Cardiac septum (tissue), 1 donor: ENCODE data around the gene SP140. TPM values are rescaled to one million over a fixed set of nuclear protein-coding genes. Genes with fewer than 3 reads are reported as not detected.
"Not testable (repeated sequence)": the region's sequence is repeated elsewhere in the genome, so short reads cannot be mapped to it uniquely, and the experiment has no call there.

Experiments
- DNase-seq: peaks from one replicate; pipeline ENCODE4 v3.0.0-alpha.2; 2020; ENCODE audit warnings: low spot score
- intact Hi-C: fragments of 100-400 bp; cut with DNase I; formaldehyde crosslinking; loops from one replicate; pipeline ENCODE4 v1.14.0; 2022
- total RNA-seq: library from RNA; stranded (reverse); fragmentation: NEBNext Ultra II Directional; extraction: Animal tissue kit (Norgen Biotek cat#: 25700); gene quantifications from one replicate; pipeline ENCODE4 v1.2.1, GENCODE V29; 2021
- donor health status: DM: no; HTN: no; CAD: no.

Gene SP140
- total RNA-seq, 1 donor from 2014 or later, result 0.57 TPM

GRCh38 chr2:230321031-230321430, 95.5 kb downstream of the SP140 start:
- DNase-seq, result no peak
- intact Hi-C loops, result no loop called here

- DNase-seq, result no peak
- intact Hi-C loops, result no loop called here
Measured at GRCh38 chr2:230322561-230323384, 97.2 kb downstream of the SP140 start.

- intact Hi-C loops, result no loop called here
- no peak for DNase-seq
Measured at GRCh38 chr2:230323385-230324106, 98.0 kb downstream of the SP140 start.

GRCh38 chr2:230324503-230324902, 99.0 kb downstream of the SP140 start:
- DNase-seq, result no peak
- intact Hi-C loops, result no loop called here

GRCh38 chr2:230325316-230326243, 100.0 kb downstream of the SP140 start:
- DNase-seq, result no peak

GRCh38 chr2:230326453-230327417, 101.2 kb downstream of the SP140 start, which contains the start of gene SP140L:
Gene SP140L, plus strand, starts transcription at chr2:230327193. Its CDS starts 77 bp downstream, at chr2:230327270.
- DNase-seq, result peak; percentile 92
- intact Hi-C loops, result no loop called here

More at GRCh38 chr2:230325316-230326243, 100.0 kb downstream of the SP140 start:
- intact Hi-C loops, result no loop called here

- DNase-seq, result no peak
- intact Hi-C loops, result no loop called here
Measured at GRCh38 chr2:230327418-230328154, 102.0 kb downstream of the SP140 start.

GRCh38 chr2:230328155-230328458, 102.6 kb downstream of the SP140 start:
- intact Hi-C loops, result no loop called here
- DNase-seq, result no peak

- no peak for DNase-seq
- intact Hi-C loops, result loop anchor here (10.0 kb wide), 1 partner anchor 65 kb away; no protein-coding TSS in a partner anchor
Measured at GRCh38 chr2:230329946-230330605, 104.5 kb downstream of the SP140 start.

GRCh38 chr2:230330725-230331124, 105.2 kb downstream of the SP140 start:
- DNase-seq, result no peak
- intact Hi-C loops, result loop anchor here (10.0 kb wide), 1 partner anchor 64 kb away; no protein-coding TSS in a partner anchor

GRCh38 chr2:230335461-230335863, 109.9 kb downstream of the SP140 start:
- intact Hi-C loops, result loop anchor here (10.0 kb wide), 1 partner anchor 59 kb away; no protein-coding TSS in a partner anchor
- no peak for DNase-seq

- intact Hi-C loops, result loop anchor here (10.0 kb wide), 1 partner anchor 59 kb away; no protein-coding TSS in a partner anchor
- no peak for DNase-seq
Measured at GRCh38 chr2:230335864-230336506, 110.4 kb downstream of the SP140 start.

GRCh38 chr2:230341936-230342528, 116.5 kb downstream of the SP140 start:
- DNase-seq, intact Hi-C loops: not testable (repeated sequence)

GRCh38 chr2:230343041-230343624, 117.6 kb downstream of the SP140 start:
- DNase-seq, intact Hi-C loops: not testable (repeated sequence)

GRCh38 chr2:230343747-230344146, 118.2 kb downstream of the SP140 start:
- DNase-seq, result no peak
- intact Hi-C loops, result no loop called here

GRCh38 chr2:230346465-230346864, 120.9 kb downstream of the SP140 start:
- no peak for DNase-seq
- intact Hi-C loops, result no loop called here
